ENCODE measurements around the gene PTPRK. TPM values are rescaled to one million over a fixed set of nuclear protein-coding genes. Genes with fewer than 3 reads are reported as not detected.

PTPRK gene
- total RNA-seq, 4 donors from 2014 or later = 40.1 to 82.0 (median 57.6) TPM

DNA sequence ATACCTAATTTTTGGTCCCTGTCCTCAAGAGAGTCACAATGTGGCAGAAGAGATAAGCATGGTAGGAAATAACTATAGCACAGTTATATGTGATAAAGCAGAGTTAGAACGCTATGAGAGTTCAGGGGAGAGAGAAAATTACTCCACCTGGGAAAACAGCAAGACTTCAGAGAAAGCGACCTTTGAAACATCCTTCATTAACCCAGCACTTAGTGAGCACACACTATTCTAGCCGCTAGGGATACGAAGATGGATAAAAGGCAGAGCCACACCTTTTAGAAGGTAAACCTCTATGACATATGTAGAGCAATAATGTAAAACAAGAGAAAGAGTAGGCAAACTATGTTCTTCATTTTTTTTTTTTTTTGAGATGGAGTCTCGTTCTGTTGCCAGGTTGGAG is 264.3 kb downstream of the PTPRK start:
- DNase-seq (ENCODE audit: low spot score in 2 of 2) = no peak
- no peaks in the 10 kb centered on the region for H3K9me3 ChIP-seq
- TF ChIP-seq POLR2AphosphoS5 (IDR thresholded peaks at IDR 0.05) = no peak
- TF ChIP-seq, protein P1, sequence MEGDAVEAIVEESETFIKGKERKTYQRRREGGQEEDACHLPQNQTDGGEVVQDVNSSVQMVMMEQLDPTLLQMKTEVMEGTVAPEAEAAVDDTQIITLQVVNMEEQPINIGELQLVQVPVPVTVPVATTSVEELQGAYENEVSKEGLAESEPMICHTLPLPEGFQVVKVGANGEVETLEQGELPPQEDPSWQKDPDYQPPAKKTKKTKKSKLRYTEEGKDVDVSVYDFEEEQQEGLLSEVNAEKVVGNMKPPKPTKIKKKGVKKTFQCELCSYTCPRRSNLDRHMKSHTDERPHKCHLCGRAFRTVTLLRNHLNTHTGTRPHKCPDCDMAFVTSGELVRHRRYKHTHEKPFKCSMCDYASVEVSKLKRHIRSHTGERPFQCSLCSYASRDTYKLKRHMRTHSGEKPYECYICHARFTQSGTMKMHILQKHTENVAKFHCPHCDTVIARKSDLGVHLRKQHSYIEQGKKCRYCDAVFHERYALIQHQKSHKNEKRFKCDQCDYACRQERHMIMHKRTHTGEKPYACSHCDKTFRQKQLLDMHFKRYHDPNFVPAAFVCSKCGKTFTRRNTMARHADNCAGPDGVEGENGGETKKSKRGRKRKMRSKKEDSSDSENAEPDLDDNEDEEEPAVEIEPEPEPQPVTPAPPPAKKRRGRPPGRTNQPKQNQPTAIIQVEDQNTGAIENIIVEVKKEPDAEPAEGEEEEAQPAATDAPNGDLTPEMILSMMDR (IDR thresholded peaks at IDR 0.05) = no peak
- no peak for TF ChIP-seq POLR2A (IDR thresholded peaks at IDR 0.05)
- TF ChIP-seq EP300 (IDR thresholded peaks at IDR 0.05) = no peak
- H3K27ac ChIP-seq = no peak overlapping the region
- H3K27me3 ChIP-seq = no peaks in the 10 kb centered on the region
- H3K4me3 ChIP-seq = no peak overlapping the region
- WGBS = 94% methylated on average over 5 of the region's 5 CpGs
- no peaks in the 10 kb centered on the region for H3K4me1 ChIP-seq
- H3K36me3 ChIP-seq = no peaks in the 10 kb centered on the region

GRCh38 chr6:128252341-128253176 is 267.8 kb downstream of the PTPRK start:
- no peaks in the 10 kb centered on the region for H3K9me3 ChIP-seq
- H3K4me1 ChIP-seq = no peaks in the 10 kb centered on the region
- H3K4me3 ChIP-seq = no peak overlapping the region
- TF ChIP-seq EP300 (IDR thresholded peaks at IDR 0.05) = no peak
- no peak for TF ChIP-seq POLR2A (IDR thresholded peaks at IDR 0.05)
- no peak for TF ChIP-seq POLR2AphosphoS5 (IDR thresholded peaks at IDR 0.05)
- TF ChIP-seq, protein P1 (IDR thresholded peaks at IDR 0.05) = no peak
- no peak for DNase-seq (ENCODE audit: low spot score in 2 of 2)
- H3K36me3 ChIP-seq = no peaks in the 10 kb centered on the region
- no peaks in the 10 kb centered on the region for H3K27me3 ChIP-seq
- no peak overlapping the region for H3K27ac ChIP-seq
- WGBS = 84% methylated on average over 4 of the region's 4 CpGs

DNA sequence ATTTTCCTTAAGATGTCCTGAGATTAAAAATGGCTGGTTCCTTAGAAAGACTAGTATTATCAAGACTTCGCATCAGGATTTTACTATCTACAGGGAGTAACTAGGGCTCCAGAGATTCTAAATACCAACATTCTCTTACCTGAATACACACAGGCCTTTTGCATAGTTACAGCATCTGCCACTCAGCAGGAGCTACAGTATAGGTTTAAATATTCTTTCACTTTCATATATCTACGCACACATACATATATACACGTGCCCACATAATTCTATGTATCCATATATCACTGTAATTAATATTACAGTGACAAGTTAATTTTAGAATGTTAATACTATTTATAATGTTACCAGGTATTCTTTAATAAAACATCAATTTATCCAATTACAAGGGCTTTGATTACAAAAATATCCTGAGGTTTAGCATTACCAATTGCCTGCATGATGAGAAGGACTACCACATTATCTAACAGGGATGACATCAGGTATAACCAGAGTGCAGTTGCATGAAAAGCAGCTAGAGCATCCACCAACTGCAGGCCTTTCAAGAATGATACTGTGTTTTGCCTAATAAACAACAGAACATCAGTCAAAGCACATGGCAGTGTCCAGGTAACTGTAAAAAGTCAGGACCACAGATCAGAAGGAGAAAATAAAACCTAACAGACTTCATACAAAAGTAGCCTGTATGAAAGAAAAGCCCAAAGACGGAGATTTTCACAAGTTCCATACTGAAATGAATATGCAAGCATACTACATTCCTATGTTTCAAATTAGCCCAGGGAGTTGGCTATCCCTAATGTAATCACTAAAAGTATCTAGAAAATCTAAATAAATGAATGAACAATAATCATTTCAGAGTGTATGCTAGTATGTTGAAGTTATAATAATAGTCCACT is 268.7 kb downstream of the PTPRK start:
- no peak overlapping the region for H3K4me3 ChIP-seq
- H3K4me1 ChIP-seq = no peaks in the 10 kb centered on the region
- no peak for DNase-seq (ENCODE audit: low spot score in 2 of 2)
- H3K36me3 ChIP-seq = no peaks in the 10 kb centered on the region
- TF ChIP-seq POLR2A (IDR thresholded peaks at IDR 0.05) = no peak
- TF ChIP-seq, protein P1 (IDR thresholded peaks at IDR 0.05) = no peak
- no peak for TF ChIP-seq POLR2AphosphoS5 (IDR thresholded peaks at IDR 0.05)
- no peak for TF ChIP-seq EP300 (IDR thresholded peaks at IDR 0.05)
- no peaks in the 10 kb centered on the region for H3K27me3 ChIP-seq
- H3K9me3 ChIP-seq = no peaks in the 10 kb centered on the region
- H3K27ac ChIP-seq = no peak overlapping the region
- WGBS = 94% methylated on average over 4 of the region's 4 CpGs

DNA sequence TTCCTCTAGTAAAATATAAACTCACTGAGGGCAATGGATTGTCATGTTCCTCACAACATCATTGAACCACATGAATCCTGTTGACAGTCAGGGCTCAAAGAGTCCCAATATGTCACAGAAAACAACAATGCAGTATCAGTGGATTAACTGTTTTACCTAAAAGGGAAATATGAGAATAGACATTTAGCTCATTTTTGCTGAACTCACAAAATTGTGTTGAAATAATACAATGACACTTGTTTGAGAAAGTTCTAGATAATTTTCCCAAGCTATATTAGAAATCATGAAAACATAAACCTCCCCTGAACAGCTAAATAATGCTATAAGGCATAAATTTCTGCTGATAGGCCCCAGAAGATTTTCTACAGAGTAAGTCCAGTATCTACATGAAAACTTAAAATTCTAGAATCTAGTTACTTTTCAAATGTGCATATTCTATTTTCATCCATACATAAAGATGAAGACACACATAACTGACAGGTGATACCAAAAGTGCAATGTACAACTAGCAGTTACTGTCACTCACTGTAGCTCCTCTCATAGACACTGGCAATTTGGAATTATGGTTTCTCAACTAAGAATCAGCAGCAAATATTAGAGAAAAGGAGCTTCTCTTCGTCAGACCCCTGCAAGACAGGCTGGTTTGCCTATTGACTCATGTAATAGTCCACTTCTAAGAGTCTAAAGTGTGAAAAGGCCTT is 269.9 kb downstream of the PTPRK start:
- no peaks in the 10 kb centered on the region for H3K36me3 ChIP-seq
- TF ChIP-seq, protein P1 (IDR thresholded peaks at IDR 0.05) = no peak
- TF ChIP-seq POLR2A (IDR thresholded peaks at IDR 0.05) (no peak), POLR2AphosphoS5 (IDR thresholded peaks at IDR 0.05) (no peak), EP300 (IDR thresholded peaks at IDR 0.05) (no peak)
- H3K27ac ChIP-seq = no peak overlapping the region
- no peaks in the 10 kb centered on the region for H3K27me3 ChIP-seq
- no peaks in the 10 kb centered on the region for H3K4me1 ChIP-seq
- H3K9me3 ChIP-seq = no peaks in the 10 kb centered on the region
- DNase-seq (ENCODE audit: low spot score in 2 of 2) = no peak
- 96% methylated on average over 1 of the region's 1 CpG for WGBS
- no peak overlapping the region for H3K4me3 ChIP-seq

Measured in suprapubic skin (tissue), 4 donors.